NCI-H2029 treated with DMSO at 0.1 percent for 48 hours (cell line): ENCODE results near the gene SPINK2.
A peak's percentile ranks its signal among the peaks of the same experiment; 100 is the strongest.

Source experiments
- DNase-seq: peaks from one replicate; lab custom pipeline; 2025; lab: John Stamatoyannopoulos, UW

SPINK2 gene, protein sequence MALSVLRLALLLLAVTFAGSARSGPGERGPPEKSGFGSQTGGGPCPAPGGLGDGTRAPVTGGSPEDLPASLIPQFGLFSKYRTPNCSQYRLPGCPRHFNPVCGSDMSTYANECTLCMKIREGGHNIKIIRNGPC

DNA sequence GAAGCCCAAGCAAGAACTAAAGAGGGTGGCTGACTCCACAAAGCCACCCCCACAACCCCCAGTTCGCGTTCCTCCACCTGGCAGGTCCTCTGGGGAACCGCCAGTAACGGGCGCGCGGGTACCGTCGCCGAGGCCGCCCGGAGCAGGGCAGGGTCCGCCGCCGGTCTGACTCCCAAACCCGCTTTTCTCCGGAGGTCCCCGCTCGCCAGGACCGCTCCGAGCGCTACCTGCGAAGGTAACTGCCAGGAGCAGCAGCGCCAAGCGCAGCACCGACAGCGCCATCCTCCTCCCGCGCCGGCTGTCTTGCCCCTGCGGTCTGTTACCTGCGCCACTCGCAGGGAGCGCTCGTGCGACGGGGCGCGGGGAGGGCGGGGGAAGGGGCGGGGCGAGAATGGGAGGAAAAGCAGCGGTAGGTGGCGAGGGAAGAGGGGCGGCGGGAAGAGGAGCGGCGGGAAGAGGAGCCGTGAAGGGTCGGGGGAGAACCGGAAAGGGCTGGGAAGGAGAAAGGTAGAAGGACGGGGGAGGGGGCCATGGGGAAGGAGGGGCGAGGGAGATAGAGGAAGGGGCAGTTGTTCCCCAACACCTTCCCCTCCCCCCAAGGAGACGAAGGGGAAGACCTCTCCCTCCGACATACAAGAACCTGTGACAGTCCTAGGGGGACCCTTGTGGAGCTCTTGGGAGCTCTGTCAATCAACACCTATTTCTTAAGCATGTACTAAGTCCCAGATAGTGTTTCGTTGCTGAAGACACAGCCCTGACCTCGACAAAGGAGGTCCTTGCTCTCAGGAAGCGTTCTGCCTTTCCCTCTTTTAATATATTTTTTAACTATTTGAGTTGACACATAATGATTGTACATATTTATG lies at the start of gene SPINK2:
Gene SPINK2 (minus strand): TSS at position 321 of the 863 bp plus-strand sequence. CDS start 39 bp downstream, at position 282.
- DNase-seq: peak; percentile 25

DNA sequence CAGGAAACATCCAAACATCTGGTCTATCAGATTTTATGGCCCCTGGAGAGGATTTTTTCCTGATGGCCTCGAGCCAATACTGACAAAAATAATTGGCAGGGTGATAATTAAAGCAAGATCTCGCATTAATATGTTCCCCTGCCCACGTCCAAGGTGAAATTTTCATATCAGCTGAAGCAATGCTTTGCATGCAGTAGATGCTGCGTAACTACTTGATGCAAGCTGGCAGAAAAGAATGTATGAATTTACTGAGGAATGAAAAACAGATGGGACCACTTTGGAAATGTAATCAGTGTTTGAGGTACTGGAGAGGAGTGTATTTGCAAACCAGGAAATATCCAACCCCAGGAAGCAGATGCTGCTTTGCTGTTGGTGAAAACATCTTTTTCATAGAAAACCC lies 49.4 kb upstream of the SPINK2 start:
- peak; percentile 63 for DNase-seq

DNA sequence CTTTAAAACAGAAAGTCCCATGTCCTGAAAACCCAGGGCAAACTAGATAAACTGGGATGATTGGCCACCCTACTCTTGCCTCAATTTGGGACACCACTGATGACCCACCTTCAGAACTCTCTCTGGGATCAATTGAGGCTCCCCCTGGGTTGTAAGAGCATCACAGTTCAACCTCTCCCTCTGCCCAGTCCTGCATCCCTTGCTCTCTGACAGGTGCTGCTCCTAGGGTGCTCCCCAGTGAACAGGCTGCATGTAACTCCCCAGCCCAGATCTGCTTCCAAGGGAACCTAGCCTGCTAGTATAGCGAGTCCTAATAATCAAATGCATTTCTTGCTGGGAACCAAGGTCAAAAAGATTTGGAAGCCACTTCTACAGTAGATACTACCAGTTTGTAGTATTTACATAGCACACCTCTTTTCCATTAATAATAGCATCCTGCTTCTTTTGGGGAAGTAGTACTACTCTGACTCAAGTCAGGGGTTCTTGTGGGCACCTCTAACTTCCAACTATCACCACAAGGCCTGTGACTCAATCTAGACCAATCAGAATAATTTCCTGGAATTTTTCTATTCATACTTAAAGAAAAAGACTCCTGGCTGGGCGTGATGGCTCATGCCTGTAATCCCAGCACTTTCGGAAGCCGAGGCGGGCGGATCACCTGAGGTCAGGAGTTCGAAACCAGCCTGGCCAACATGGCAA lies 42.1 kb upstream of the SPINK2 start:
- no peak for DNase-seq

DNA sequence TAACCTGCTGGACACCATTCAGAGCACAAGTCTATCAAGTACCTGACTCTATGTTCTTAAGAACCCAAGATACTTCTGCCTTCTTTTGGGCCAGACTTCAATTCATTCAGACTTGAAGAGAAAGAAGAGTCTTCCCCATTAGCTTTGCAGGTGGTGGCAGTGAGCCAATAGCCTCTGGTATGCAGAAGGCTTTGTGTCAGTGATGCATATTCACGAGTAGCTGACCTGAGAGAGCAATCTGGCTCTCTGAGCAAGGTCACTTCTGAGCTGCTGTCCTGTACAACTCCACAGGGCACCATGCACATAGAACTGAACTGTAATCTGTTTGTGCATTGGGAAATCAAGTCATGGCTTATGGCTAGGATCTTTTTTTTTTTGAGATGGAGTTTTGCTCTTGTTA lies 39.9 kb upstream of the SPINK2 start:
- no peak for DNase-seq

GRCh38 chr4:56860781-56861180 lies 39.3 kb upstream of the SPINK2 start:
- DNase-seq: no peak

GRCh38 chr4:56859841-56860240 lies 38.3 kb upstream of the SPINK2 start:
- no peak for DNase-seq

- DNase-seq: no peak
Measured at GRCh38 chr4:56857601-56858309, 36.3 kb upstream of the SPINK2 start.

DNA sequence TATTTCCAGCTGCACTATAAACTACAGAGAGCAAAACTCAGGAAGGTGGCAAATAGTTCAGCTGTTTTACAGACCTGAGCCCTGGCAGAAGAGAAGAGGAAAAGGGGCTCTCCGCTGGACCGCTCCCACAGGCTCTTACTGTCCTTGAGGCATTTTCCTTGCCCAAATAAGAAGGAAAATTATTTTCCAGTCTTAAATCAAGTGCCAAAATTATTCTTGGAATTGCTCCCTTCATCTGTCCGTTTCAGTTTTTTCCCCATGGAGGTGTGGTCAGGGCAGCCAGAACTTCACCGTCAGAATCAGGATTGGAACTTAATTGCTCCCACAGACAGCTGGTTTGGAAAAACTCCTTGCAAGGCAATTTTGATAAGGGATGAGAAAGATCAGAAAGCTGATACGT lies 35.2 kb upstream of the SPINK2 start:
- DNase-seq: no peak

GRCh38 chr4:56850910-56851309 lies 29.4 kb upstream of the SPINK2 start:
- no peak for DNase-seq

- DNase-seq: no peak
Measured at GRCh38 chr4:56844802-56845580, 23.5 kb upstream of the SPINK2 start.

- no peak for DNase-seq
Measured at GRCh38 chr4:56843421-56843899, 22.0 kb upstream of the SPINK2 start.

- no peak for DNase-seq
Measured at GRCh38 chr4:56840559-56840958, 19.1 kb upstream of the SPINK2 start.

DNA sequence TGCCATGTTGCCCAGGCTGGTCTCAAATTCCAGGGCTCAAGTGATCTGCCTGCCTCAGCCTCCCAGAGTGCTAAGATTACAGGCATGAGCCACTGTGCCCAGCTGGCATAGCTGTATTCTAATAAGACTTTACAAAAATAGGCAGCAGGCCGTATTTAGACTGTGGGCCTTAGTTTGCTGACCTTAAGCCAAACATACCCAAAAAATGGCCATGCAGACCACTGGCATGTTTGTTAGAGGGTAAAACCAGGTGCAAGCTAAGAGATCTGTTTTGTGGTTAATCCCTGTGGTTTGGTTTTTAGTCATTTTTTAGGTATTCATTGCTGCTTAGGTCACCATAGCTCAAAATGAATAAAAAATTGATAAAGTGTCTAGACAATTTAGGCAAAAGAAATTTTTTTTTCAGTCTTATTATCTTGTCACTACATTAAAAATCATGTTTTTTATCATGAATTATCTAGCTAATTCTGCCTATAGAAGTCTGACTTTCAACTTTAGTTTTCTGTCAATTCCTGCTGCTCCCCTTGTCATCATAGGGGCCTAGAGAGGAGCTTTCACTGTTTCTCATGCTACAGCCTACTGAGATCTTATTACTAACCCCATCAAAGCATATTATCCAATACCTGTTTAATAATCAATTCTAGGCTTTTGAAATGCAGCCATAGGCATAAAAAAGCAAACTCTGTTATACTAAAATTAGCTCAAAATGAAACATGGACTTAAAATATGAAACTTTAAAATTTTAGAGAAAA lies 7.5 kb upstream of the SPINK2 start:
- no peak for DNase-seq

DNA sequence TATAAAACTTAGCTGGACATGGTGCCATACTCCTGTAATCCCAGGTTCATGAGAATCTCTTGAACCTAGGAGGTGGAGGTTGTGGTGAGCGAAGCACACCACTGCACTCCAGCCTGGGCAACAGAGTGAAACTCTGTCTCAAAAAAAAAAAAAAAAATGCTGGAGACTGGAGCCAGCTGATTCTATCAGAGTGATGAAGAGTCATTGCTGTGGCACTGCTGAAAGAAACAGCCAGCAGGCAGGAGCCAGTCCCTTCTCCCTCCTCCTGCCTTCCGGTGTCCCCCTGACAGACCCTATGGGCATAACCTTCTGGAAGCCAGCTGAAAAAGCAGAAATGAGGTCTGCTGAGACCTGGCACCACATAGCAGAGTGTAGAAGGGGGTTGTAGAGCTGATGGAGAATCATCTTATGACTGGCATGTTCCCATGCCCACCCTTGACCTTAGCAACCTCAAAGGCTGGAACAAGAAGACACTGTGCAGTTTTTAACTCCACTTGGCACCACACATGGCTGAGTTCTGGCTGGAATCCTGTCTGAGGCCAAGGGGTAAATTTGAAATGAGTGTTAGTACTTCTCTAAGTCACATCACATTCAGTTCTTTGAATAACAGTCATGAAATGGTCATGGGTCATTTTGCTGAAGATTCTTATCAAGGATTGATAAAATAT lies 2.6 kb upstream of the SPINK2 start:
- no peak for DNase-seq

GRCh38 chr4:56818797-56819196 lies 2.7 kb downstream of the SPINK2 start:
- no peak for DNase-seq

GRCh38 chr4:56817840-56818491 lies 3.5 kb downstream of the SPINK2 start:
- no peak for DNase-seq

- no peak for DNase-seq
Measured at GRCh38 chr4:56806666-56807065, 14.8 kb downstream of the SPINK2 start.

GRCh38 chr4:56804551-56804950 lies 16.9 kb downstream of the SPINK2 start:
- no peak for DNase-seq

DNA sequence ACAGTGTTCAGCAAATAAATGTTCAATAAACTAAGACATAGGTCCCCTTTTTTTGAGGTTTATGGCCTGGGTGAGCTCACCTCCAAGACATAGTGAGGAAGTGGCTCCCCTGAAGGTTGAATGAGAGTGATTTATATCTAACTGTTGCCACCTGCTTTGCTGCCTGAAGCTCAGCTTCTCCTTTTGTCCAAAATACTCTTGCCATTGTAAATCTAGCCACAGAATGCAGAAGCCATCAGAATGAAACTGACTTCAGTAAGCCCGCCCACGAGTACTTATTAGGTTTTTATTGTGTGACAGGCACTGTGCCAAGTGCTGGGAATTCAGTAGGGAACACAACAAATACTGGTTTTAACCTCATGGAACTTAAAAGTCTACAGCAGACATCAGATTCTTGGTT lies 18.0 kb downstream of the SPINK2 start:
- no peak for DNase-seq
